IMR-90 (cell line): ENCODE measurements around the gene ABL1. TPM values are rescaled to one million over a fixed set of nuclear protein-coding genes. Genes with fewer than 3 reads are reported as not detected.

Source experiments
- ATAC-seq: fragments of 200-7000 bp; cut with Tn5 transposase; 2 replicates; pipeline ENCODE4 v1.9.1; 2020; ENCODE audit warnings: low read depth, mild to moderate bottlenecking, moderate library complexity
- BruUV-seq: library from RNA; stranded (reverse); fragments of 400-500 nt; replicated peaks from 2 replicates; lab custom pipeline; 2021; lab: Mats Ljungman, UMichigan
- CTCF ChIA-PET: fragments of 300-600 bp; formaldehyde crosslinking; extraction: SDS; loops from one replicate; lab custom pipeline; 2021; ENCODE audit warnings: antibody characterized with exemption; lab: Yijun Ruan, JAX
- POLR2A ChIA-PET: fragments of 300-600 bp; sonication (Branson Sonifier 250); formaldehyde crosslinking; loops from one replicate; lab custom pipeline; 2022; ENCODE audit warnings: antibody characterized with exemption; ENCODE audit not compliant: unreplicated experiment; lab: Charles Lee
- DNase-seq: peaks from one replicate; pipeline ENCODE4 v3.0.0; 2013
- H2AFZ ChIP-seq: replicated peaks from 2 replicates; pipeline ENCODE3; 2013; ENCODE audit warnings: low read length, mild to moderate bottlenecking; ENCODE audit not compliant: poor library complexity
- H2AK5ac ChIP-seq: 2 replicates; pipeline ENCODE4 v1.6.1; 2013; ENCODE audit warnings: low read depth, low read length, inconsistent platforms
- H2AK9ac ChIP-seq: replicated peaks from 2 replicates; pipeline ENCODE3; 2013; ENCODE audit warnings: mild to moderate bottlenecking, low read depth, low read length, moderate library complexity; ENCODE audit not compliant: poor library complexity
- H2BK120ac ChIP-seq: 2 replicates; pipeline ENCODE4 v1.6.1; 2013; ENCODE audit warnings: low read depth, low read length, inconsistent platforms
- H2BK15ac ChIP-seq: 3 replicates; pipeline ENCODE4 v1.6.1; 2013; ENCODE audit warnings: low read depth, low read length, inconsistent platforms
- H2BK20ac ChIP-seq: 2 replicates; pipeline ENCODE4 v1.6.1; 2013; ENCODE audit warnings: low read depth, mild to moderate bottlenecking, inconsistent platforms, low read length, moderate library complexity
- H2BK5ac ChIP-seq: 2 replicates; pipeline ENCODE4 v1.6.1; 2013; ENCODE audit warnings: mild to moderate bottlenecking, low read depth, low read length, inconsistent platforms; ENCODE audit not compliant: poor library complexity, severe bottlenecking
- H3K14ac ChIP-seq: replicated peaks from 2 replicates; pipeline ENCODE4 v1.6.1; 2013; ENCODE audit warnings: low read depth, low read length, inconsistent platforms
- H3K18ac ChIP-seq: 2 replicates; pipeline ENCODE4 v1.6.1; 2013; ENCODE audit warnings: low read depth, low read length, control low read depth
- H3K23ac ChIP-seq: 2 replicates; pipeline ENCODE4 v1.6.1; 2013; ENCODE audit warnings: low read depth, low read length, inconsistent platforms
- H3K27ac ChIP-seq: 2 replicates; pipeline ENCODE4 v1.5.1; 2013; ENCODE audit warnings: mild to moderate bottlenecking, control low read depth, low read length; ENCODE audit not compliant: insufficient read depth
- H3K27me3 ChIP-seq: 2 replicates; pipeline ENCODE4 v1.6.1; 2013; ENCODE audit warnings: low read length; ENCODE audit not compliant: control insufficient read depth, insufficient read depth
- H3K36me3 ChIP-seq: 2 replicates; pipeline ENCODE4 v1.6.1; 2013; ENCODE audit warnings: low read length, mixed read lengths; ENCODE audit not compliant: control insufficient read depth, insufficient read depth
- H3K4ac ChIP-seq: 2 replicates; pipeline ENCODE4 v1.6.1; 2013; ENCODE audit warnings: low read depth, low read length, inconsistent platforms
- H3K4me1 ChIP-seq: 2 replicates; pipeline ENCODE4 v1.6.1; 2013; ENCODE audit warnings: low read length, mixed read lengths; ENCODE audit not compliant: control insufficient read depth, insufficient read depth
- H3K4me2 ChIP-seq: 2 replicates; pipeline ENCODE4 v1.6.1; 2013; ENCODE audit warnings: low read depth, mild to moderate bottlenecking, control low read depth, low read length, moderate library complexity
- H3K4me3 ChIP-seq: 2 replicates; pipeline ENCODE4 v1.5.1; 2013; ENCODE audit warnings: low read depth, mild to moderate bottlenecking, control low read depth, low read length, moderate library complexity; ENCODE audit not compliant: insufficient read depth
- H3K56ac ChIP-seq: 2 replicates; pipeline ENCODE4 v1.6.1; 2013; ENCODE audit warnings: low read length, inconsistent platforms; ENCODE audit not compliant: insufficient read depth; ENCODE audit errors: extremely low read depth
- H3K79me1 ChIP-seq, 2 experiments: 2 replicates each; pipeline ENCODE4 v1.6.1; 2013; ENCODE audit warnings: low read length in 2 of 2, inconsistent platforms in 1 of 2, low read depth in 1 of 2
- H3K9ac ChIP-seq: 2 replicates; pipeline ENCODE4 v1.6.1; 2013; ENCODE audit warnings: low read depth, low read length, control low read depth
- H3K9me1 ChIP-seq: 2 replicates; pipeline ENCODE4 v1.6.1; 2013; ENCODE audit warnings: low read length, inconsistent platforms; ENCODE audit not compliant: insufficient read depth
- H3K9me3 ChIP-seq: 2 replicates; pipeline ENCODE4 v1.6.1; 2013; ENCODE audit warnings: low read length; ENCODE audit not compliant: control insufficient read depth, insufficient read depth
- H4K20me1 ChIP-seq: 2 replicates; pipeline ENCODE4 v1.6.1; 2013; ENCODE audit warnings: low read length, inconsistent platforms; ENCODE audit not compliant: insufficient read depth
- H4K5ac ChIP-seq: 2 replicates; pipeline ENCODE4 v1.6.1; 2013; ENCODE audit warnings: mild to moderate bottlenecking, low read depth, low read length, control low read depth
- H4K8ac ChIP-seq, 2 experiments: 2 replicates each; pipeline ENCODE4 v1.6.1; 2013; ENCODE audit warnings: low read depth in 2 of 2, low read length in 2 of 2, control low read depth in 1 of 2, inconsistent platforms in 1 of 2
- H4K91ac ChIP-seq: 2 replicates; pipeline ENCODE4 v1.6.1; 2013; ENCODE audit warnings: low read depth, low read length, inconsistent platforms; ENCODE audit not compliant: insufficient read depth
- BHLHE40 ChIP-seq: fragments of 150-350 bp; IDR thresholded peaks from 2 replicates; pipeline ENCODE4 v1.6.1; 2016; ENCODE audit warnings: mild to moderate bottlenecking, low read depth, low read length
- RFX5 ChIP-seq: IDR thresholded peaks from 2 replicates; pipeline ENCODE4 v1.8.0; 2012; ENCODE audit warnings: low read depth, mild to moderate bottlenecking, low read length, moderate library complexity
- whole genome bisulfite sequencing, 2 experiments: methylation state at CpG; one replicate each; pipeline versions ENCODE4 v1.1.5 to v1.1.7; 2013; ENCODE audit warnings: missing lambda C conversion rate in 2 of 2; ENCODE audit not compliant: insufficient read length in 1 of 2; ENCODE audit errors: extremely low coverage in 2 of 2; 5-methylcytosine and 5-hydroxymethylcytosine counted together
- dilution Hi-C: fragments of 300-500 bp; cut with HindIII; formaldehyde crosslinking; loops from one replicate; pipeline ENCODE4 v1.14.3; 2018; ENCODE audit warnings: low sequenced_read_pairs; ENCODE audit not compliant: unreplicated experiment
- in situ Hi-C: fragments of 300-500 bp; cut with MboI; formaldehyde crosslinking; loops from 3 replicates; pipeline ENCODE4 v1.14.3; 2019; ENCODE audit warnings: low sequenced_read_pairs, inconsistent platforms, mixed read lengths
- intact Hi-C: fragments of 100-400 bp; cut with micrococcal nuclease; formaldehyde crosslinking; loops from 2 replicates; pipeline ENCODE4 v1.10.0; 2022
- polyA plus RNA-seq, 3 experiments: library from polyadenylated mRNA; depleted of rRNA; stranded (reverse); fragments of >200 nt; gene quantifications; 2 replicates each; pipeline ENCODE4 v1.2.3, GENCODE V29; 2012; ENCODE audit warnings: low replicate concordance in 1 of 3
- total RNA-seq: library from RNA; depleted of rRNA; stranded (reverse); fragments of >200 nt; gene quantifications from 2 replicates; pipeline ENCODE4 v1.2.3, GENCODE V29; 2012

The ABL1 gene
- total and polyA plus RNA-seq, 2 of the 4 experiments (the other 2 are of a cell fraction): 33.7 to 49.1 TPM

- intact Hi-C loops: no loop called here
- Histone ChIP-seq H2BK15ac (no peak overlapping the region), H3K56ac (no peak overlapping the region), H3K4ac (peak overlapping the region; percentile 43; the same call in 1 of the 2 replicates), H3K4me2 (peak overlapping the region; percentile 59), H4K91ac (peak overlapping the region; percentile 33), H3K79me1 (no peaks in the 10 kb centered on the region), H3K23ac (no peak overlapping the region), H4K8ac (peak overlapping the region; percentile 64 to 65; a peak in 2 of 4 replicates), H3K14ac (no peak overlapping the region), H3K9me1 (no peaks in the 10 kb centered on the region), H2AK5ac (no peak overlapping the region), H3K18ac (peak overlapping the region; percentile 46; the same call in 1 of the 2 replicates), H2BK120ac (peak overlapping the region; percentile 55; the same call in 1 of the 2 replicates), H3K27me3 (no peaks in the 10 kb centered on the region), H3K4me3 (no peak overlapping the region), H3K4me1 (peaks cover 6% of the 10 kb centered on the region), H2BK20ac (peak overlapping the region; percentile 38; the same call in 1 of the 2 replicates), H3K36me3 (no peaks in the 10 kb centered on the region), H2AK9ac (no peak overlapping the region), H2BK5ac (peak overlapping the region; percentile 21), H3K9me3 (no peaks in the 10 kb centered on the region), H3K27ac (peak overlapping the region; percentile 43; the same call in 1 of the 2 replicates), H3K9ac (no peak overlapping the region; the same call in 1 of the 2 replicates), H2AFZ (peak overlapping the region; percentile 79), H4K5ac (peak overlapping the region; percentile 64), H4K20me1 (no peaks in the 10 kb centered on the region)
- TF ChIP-seq BHLHE40 (0 out of 2 replicates have a peak, but pooled peaks have one; percentile 9), RFX5 (no peak)
- no TSS peak for BruUV-seq
- ATAC-seq: peak; percentile 84
- CTCF ChIA-PET: no interaction called here
- POLR2A ChIA-PET: interaction anchor here (0.5 kb wide), 1 partner anchor 133 kb away, joined by 7 read pairs; no protein-coding TSS in a partner anchor
- WGBS, 2 experiments: 21% methylated on average over 10 of the region's 38 CpGs; no CpG with 5 or more reads in 1 of the 2 experiments
- DNase-seq: peak; percentile 78
- dilution Hi-C loops: no loop called here
- in situ Hi-C loops: no loop called here
These were observed 78.0 kb downstream of the ABL1 start for GRCh38 chr9:130912932-130913598.
